Vagina (tissue), 2 donors: Measurements from ENCODE around the gene ZSWIM6. TPM values are rescaled to one million over a fixed set of nuclear protein-coding genes. Genes with fewer than 3 reads are reported as not detected.

Experiments
- DNase-seq, 2 donors: peaks; one replicate each; pipeline ENCODE4 v3.0.0-alpha.2; 2017; ENCODE audit errors: extremely low spot score in 2 of 2
- H3K27ac ChIP-seq: fragments of 200-600 bp; sonication (generic); one replicate; pipeline ENCODE4 v1.5.1; 2019
- H3K27me3 ChIP-seq: fragments of 200-600 bp; sonication (generic); one replicate; pipeline ENCODE4 v1.5.1; 2019
- H3K36me3 ChIP-seq, 2 donors: fragments of 200-600 bp; sonication (generic); one replicate each; pipeline ENCODE4 v1.5.1; 2017 to 2019
- H3K4me1 ChIP-seq: fragments of 200-600 bp; sonication (generic); one replicate; pipeline ENCODE4 v1.5.1; 2019
- H3K4me3 ChIP-seq, 2 donors: fragments of 200-600 bp; sonication (generic); 1 replicate in 1 of 2; 2 replicates in 1 of 2; pipeline ENCODE4 v1.5.1; 2016 to 2019
- H3K9me3 ChIP-seq: fragments of 200-600 bp; sonication (generic); one replicate; pipeline ENCODE4 v1.5.1; 2019
- CTCF ChIP-seq, 3 experiments: fragments of 450-650 bp in 2 of 3; fragments of 200-600 bp in 1 of 3; sonication (generic) in 1 of 3; IDR thresholded peaks; one replicate each; pipeline ENCODE4 v1.5.1; 2017 to 2019; ENCODE audit warnings: antibody characterized with exemption in 3 of 3, mild to moderate bottlenecking in 2 of 3, moderate library complexity in 2 of 3
- POLR2A ChIP-seq, 2 donors: fragments of 450-650 bp; IDR thresholded peaks; one replicate each; pipeline ENCODE4 v1.6.1; 2017; ENCODE audit warnings: antibody characterized with exemption in 2 of 2, mild to moderate bottlenecking in 2 of 2, moderate library complexity in 2 of 2
- POLR2AphosphoS5 ChIP-seq, 2 donors: sonication (generic); formaldehyde crosslinking; IDR thresholded peaks; one replicate each; pipeline ENCODE4 v1.9.0; 2017; ENCODE audit warnings: antibody characterized with exemption in 2 of 2, mild to moderate bottlenecking in 2 of 2, low read depth in 1 of 2; ENCODE audit not compliant: insufficient read depth in 1 of 2
- intact Hi-C: fragments of 100-400 bp; cut with DNase I; formaldehyde crosslinking; loops from one replicate; pipeline ENCODE4 v1.15.1; 2023
- total RNA-seq: library from RNA; depleted of rRNA; stranded (reverse); fragments of >200 nt; gene quantifications from one replicate; pipeline ENCODE4 v1.2.3, GENCODE V29; 2016

ZSWIM6 gene
- total RNA-seq, 1 donor from 2014 or later: 16.7 TPM

GRCh38 chr5:61327760-61328753, 4.0 kb upstream of the ZSWIM6 start:
- H3K4me1 ChIP-seq: peaks cover 22% of the 10 kb centered on the region
- DNase-seq: no peak
- no peak overlapping the region for H3K27ac ChIP-seq
- no peaks in the 10 kb centered on the region for H3K36me3 ChIP-seq
- TF ChIP-seq CTCF (IDR thresholded peaks at IDR 0.05): no peak
- TF ChIP-seq POLR2AphosphoS5 (IDR thresholded peaks at IDR 0.05; ENCODE audit: insufficient read depth in 1 of 2, low read depth in 1 of 2): no peak
- TF ChIP-seq POLR2A (IDR thresholded peaks at IDR 0.05): no peak
- intact Hi-C loops: no loop called here
- no peaks in the 10 kb centered on the region for H3K9me3 ChIP-seq
- H3K27me3 ChIP-seq: no peaks in the 10 kb centered on the region
- H3K4me3 ChIP-seq: no peak overlapping the region

GRCh38 chr5:61328791-61329549, 3.1 kb upstream of the ZSWIM6 start:
- no peak for TF ChIP-seq CTCF (IDR thresholded peaks at IDR 0.05)
- no peak for DNase-seq
- intact Hi-C loops: no loop called here
- H3K27me3 ChIP-seq: no peaks in the 10 kb centered on the region
- no peak overlapping the region for H3K4me3 ChIP-seq
- H3K27ac ChIP-seq: peak overlapping the region; percentile 94
- no peaks in the 10 kb centered on the region for H3K36me3 ChIP-seq
- H3K9me3 ChIP-seq: no peaks in the 10 kb centered on the region
- H3K4me1 ChIP-seq: peaks cover 22% of the 10 kb centered on the region

GRCh38 chr5:61329550-61330128, 2.4 kb upstream of the ZSWIM6 start:
- H3K4me1 ChIP-seq: peaks cover 28% of the 10 kb centered on the region
- intact Hi-C loops: loop anchor here (5.0 to 10.0 kb wide), 2 partner anchors 78 to 165 kb away; partner anchors contain the start of gene SMIM15
- DNase-seq: no peak
- no peaks in the 10 kb centered on the region for H3K36me3 ChIP-seq
- H3K9me3 ChIP-seq: no peaks in the 10 kb centered on the region
- H3K27me3 ChIP-seq: no peaks in the 10 kb centered on the region
- H3K4me3 ChIP-seq: peak overlapping the region; percentile 79 to 98
- TF ChIP-seq POLR2A (IDR thresholded peaks at IDR 0.05) (no peak), POLR2AphosphoS5 (IDR thresholded peaks at IDR 0.05; ENCODE audit: insufficient read depth in 1 of 2, low read depth in 1 of 2) (no peak)
- H3K27ac ChIP-seq: peak overlapping the region; percentile 94

- Histone ChIP-seq H3K27me3 (no peaks in the 10 kb centered on the region), H3K4me3 (peak overlapping the region; percentile 79 to 98), H3K4me1 (peaks cover 36% of the 10 kb centered on the region), H3K36me3 (no peaks in the 10 kb centered on the region), H3K27ac (peak overlapping the region; percentile 94), H3K9me3 (no peaks in the 10 kb centered on the region)
- no peak for DNase-seq
- no peak for TF ChIP-seq POLR2A (IDR thresholded peaks at IDR 0.05)
- no peak for TF ChIP-seq CTCF (IDR thresholded peaks at IDR 0.05)
- peak; percentile 7 to 22 for TF ChIP-seq POLR2AphosphoS5 (IDR thresholded peaks at IDR 0.05; ENCODE audit: insufficient read depth in 1 of 2, low read depth in 1 of 2)
- intact Hi-C loops: loop anchor here (5.0 to 10.0 kb wide), 2 partner anchors 77 to 166 kb away; partner anchors contain the start of gene SMIM15
Measured at GRCh38 chr5:61330341-61330844, 1.7 kb upstream of the ZSWIM6 start.

- H3K4me1 ChIP-seq: peaks cover 36% of the 10 kb centered on the region
- no peaks in the 10 kb centered on the region for H3K36me3 ChIP-seq
- H3K27me3 ChIP-seq: no peaks in the 10 kb centered on the region
- no peak for DNase-seq
- H3K27ac ChIP-seq: peak overlapping the region; percentile 94
- TF ChIP-seq CTCF (IDR thresholded peaks at IDR 0.05): peak in 1 of 3 experiments; percentile 14
- no peak for TF ChIP-seq POLR2AphosphoS5 (IDR thresholded peaks at IDR 0.05; ENCODE audit: insufficient read depth in 1 of 2, low read depth in 1 of 2)
- peak overlapping the region; percentile 79 to 98 for H3K4me3 ChIP-seq
- intact Hi-C loops: loop anchor here (5.0 to 10.0 kb wide), 2 partner anchors 76 to 166 kb away; partner anchors contain the start of gene SMIM15
- no peaks in the 10 kb centered on the region for H3K9me3 ChIP-seq
Measured at GRCh38 chr5:61330845-61331406, 1.1 kb upstream of the ZSWIM6 start.
